ENCODE results near the gene DLX4.

DLX4 gene

GRCh38 chr17:49969795-49970389 is 902 bp downstream of the DLX4 start:
- DNase-seq = no peak

- DNase-seq = no peak
Observed at GRCh38 chr17:49970498-49970897, 1.5 kb downstream of the DLX4 start.

GRCh38 chr17:49971199-49971847 is 2.3 kb downstream of the DLX4 start:
- no peak for DNase-seq

- no peak for DNase-seq
Observed at GRCh38 chr17:49971848-49972485, 3.0 kb downstream of the DLX4 start.

GRCh38 chr17:49972486-49973270 is 3.7 kb downstream of the DLX4 start:
- no peak for DNase-seq

- DNase-seq = no peak
Observed at GRCh38 chr17:49973271-49973615, 4.3 kb downstream of the DLX4 start.

- DNase-seq = no peak
Observed at GRCh38 chr17:49975531-49975930, 6.5 kb downstream of the DLX4 start.

- DNase-seq = no peak
Observed at GRCh38 chr17:49976163-49976827, 7.3 kb downstream of the DLX4 start.

GRCh38 chr17:49976828-49977202 is 7.8 kb downstream of the DLX4 start:
- no peak for DNase-seq

GRCh38 chr17:49977463-49978389 is 8.7 kb downstream of the DLX4 start:
- no peak for DNase-seq

GRCh38 chr17:49978501-49978900 is 9.5 kb downstream of the DLX4 start:
- DNase-seq = no peak

GRCh38 chr17:49979748-49980479 is 10.9 kb downstream of the DLX4 start:
- DNase-seq = no peak

- no peak for DNase-seq
Observed at GRCh38 chr17:49980703-49981197, 11.8 kb downstream of the DLX4 start.

- DNase-seq = no peak
Observed at GRCh38 chr17:49984283-49984682, 15.3 kb downstream of the DLX4 start.

- no peak for DNase-seq
Observed at GRCh38 chr17:49984776-49985175, 15.8 kb downstream of the DLX4 start.

GRCh38 chr17:49985310-49985990 is 16.5 kb downstream of the DLX4 start:
- DNase-seq = no peak

GRCh38 chr17:49986396-49987289 is 17.7 kb downstream of the DLX4 start:
- DNase-seq = no peak

- no peak for DNase-seq
Observed at GRCh38 chr17:49987290-49987585, 18.2 kb downstream of the DLX4 start.

- no peak for DNase-seq
Observed at GRCh38 chr17:49987681-49988441, 18.9 kb downstream of the DLX4 start.
